GM19240 (cell line): ENCODE data around the gene APOLD1.
"Not testable (repeated sequence)": the region's sequence is repeated elsewhere in the genome, so short reads cannot be mapped to it uniquely, and the experiment has no call there.

Source experiments
- DNase-seq: peaks from one replicate; pipeline ENCODE4 v3.0.0; 2011; ENCODE audit warnings: low spot score; ENCODE audit not compliant: insufficient read length

APOLD1 gene

GRCh38 chr12:12784911-12785814 lies at the start of gene APOLD1:
APOLD1 (plus strand) TSS chr12:12785659; CDS start chr12:12785692, 33 bp downstream.
- no peak for DNase-seq

GRCh38 chr12:12736759-12737676 lies 48.4 kb upstream of the APOLD1 start:
- no peak for DNase-seq

GRCh38 chr12:12738152-12738551 lies 47.3 kb upstream of the APOLD1 start:
- DNase-seq, result not testable (repeated sequence)

- no peak for DNase-seq
Observed at GRCh38 chr12:12741660-12742059, 43.8 kb upstream of the APOLD1 start.

GRCh38 chr12:12744546-12745305 lies 40.7 kb upstream of the APOLD1 start:
- no peak for DNase-seq

- DNase-seq, result no peak
Observed at GRCh38 chr12:12745576-12746211, 39.8 kb upstream of the APOLD1 start.

- no peak for DNase-seq
Observed at GRCh38 chr12:12747278-12747677, 38.2 kb upstream of the APOLD1 start.

GRCh38 chr12:12748044-12748443 lies 37.4 kb upstream of the APOLD1 start:
- no peak for DNase-seq

GRCh38 chr12:12749433-12749832 lies 36.0 kb upstream of the APOLD1 start:
- no peak for DNase-seq

- DNase-seq, result no peak
Observed at GRCh38 chr12:12755923-12756322, 29.5 kb upstream of the APOLD1 start.

GRCh38 chr12:12757121-12757520 lies 28.3 kb upstream of the APOLD1 start:
- DNase-seq, result no peak

GRCh38 chr12:12759234-12759915 lies 26.1 kb upstream of the APOLD1 start:
- no peak for DNase-seq

GRCh38 chr12:12764824-12765223 lies 20.6 kb upstream of the APOLD1 start:
- DNase-seq, result no peak

GRCh38 chr12:12770262-12770661 lies 15.2 kb upstream of the APOLD1 start:
- no peak for DNase-seq

GRCh38 chr12:12774791-12775190 lies 10.7 kb upstream of the APOLD1 start:
- no peak for DNase-seq

GRCh38 chr12:12776261-12776660 lies 9.2 kb upstream of the APOLD1 start:
- no peak for DNase-seq

GRCh38 chr12:12777092-12777491 lies 8.4 kb upstream of the APOLD1 start:
- no peak for DNase-seq

GRCh38 chr12:12779007-12779406 lies 6.5 kb upstream of the APOLD1 start:
- DNase-seq, result no peak

GRCh38 chr12:12779529-12779928 lies 5.9 kb upstream of the APOLD1 start:
- no peak for DNase-seq

GRCh38 chr12:12784116-12784515 lies 1.3 kb upstream of the APOLD1 start:
- no peak for DNase-seq
